Activated T-helper 1 cell treated with anti-CD3 and anti-CD28 coated beads, Interleukin-2, amount 50 U/mL, for 16 hours (primary cell): ENCODE data around the gene FKBP7.
A peak's percentile ranks its signal among the peaks of the same experiment; 100 is the strongest.
"Not testable (repeated sequence)": the region's sequence is repeated elsewhere in the genome, so short reads cannot be mapped to it uniquely, and the experiment has no call there.

Experiments used
- DNase-seq, 2 donors: peaks; one replicate each; pipeline ENCODE4 v3.0.0-alpha.2; 2020; ENCODE audit warnings: low read depth in 1 of 2, low spot score in 1 of 2

FKBP7 gene

DNA sequence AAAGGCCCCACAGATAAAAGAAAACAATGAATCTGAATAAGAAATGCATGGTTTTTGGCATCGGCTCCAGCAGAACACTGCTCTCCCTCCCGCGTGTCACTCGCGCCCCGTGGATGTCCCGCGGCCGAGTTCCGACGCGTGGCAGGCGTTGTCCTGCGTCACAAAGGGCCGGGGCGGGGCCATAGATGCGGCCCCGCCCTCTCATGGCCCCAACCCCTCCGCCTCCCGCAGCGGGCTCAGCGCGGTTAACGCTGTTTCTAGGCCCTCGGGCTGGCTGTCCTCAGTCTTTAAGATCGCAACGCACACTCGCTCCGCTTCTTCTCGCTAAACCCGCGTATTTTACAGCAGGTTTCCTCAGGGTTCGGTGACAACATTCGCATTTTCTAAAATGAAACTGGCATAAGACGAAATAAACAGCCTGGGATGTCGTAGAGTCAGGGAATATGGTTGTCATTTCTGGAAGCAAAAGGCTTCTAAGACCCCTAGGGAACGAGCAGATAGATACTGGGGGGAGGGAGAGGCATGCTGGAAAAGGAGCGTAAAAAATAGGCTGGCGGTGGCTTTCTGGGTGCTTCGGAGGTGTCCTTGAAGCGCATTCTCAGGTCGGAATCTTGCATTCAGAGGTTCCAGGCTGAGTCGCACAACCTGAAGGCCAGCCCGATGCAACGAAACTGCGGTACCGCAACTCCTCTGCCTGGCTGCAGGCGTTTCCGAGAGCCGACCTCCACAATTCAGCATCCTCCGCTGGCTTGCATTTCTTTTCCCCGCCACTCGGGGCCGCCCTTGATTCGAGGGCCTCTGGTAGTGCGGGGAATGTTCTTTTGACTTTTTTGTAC, at the start of gene FKBP7:
Gene FKBP7, minus strand, starts transcription at position 162 of the 836 bp plus-strand sequence. Its CDS starts 101 bp downstream, at position 61.
- peak; percentile 63 to 78 for DNase-seq

DNA sequence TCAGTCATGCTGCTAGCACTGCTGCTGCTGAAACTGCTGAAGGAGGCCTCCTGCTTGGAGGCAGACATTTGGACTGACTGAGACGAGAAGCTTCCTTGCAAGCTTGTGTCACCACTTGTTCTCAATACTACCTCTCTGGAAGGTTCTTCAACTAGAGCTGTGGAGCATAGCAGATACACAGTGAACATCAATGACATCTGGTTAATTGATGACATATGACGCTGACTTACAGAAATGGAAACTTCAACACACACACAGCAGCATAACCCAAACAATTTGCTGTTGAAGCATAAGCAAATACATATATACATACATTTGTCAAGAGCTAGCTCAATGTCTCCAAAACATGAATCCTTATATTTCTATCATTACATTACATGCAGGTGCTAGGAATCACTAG, 49.2 kb upstream of the FKBP7 start:
- no peak for DNase-seq

DNA sequence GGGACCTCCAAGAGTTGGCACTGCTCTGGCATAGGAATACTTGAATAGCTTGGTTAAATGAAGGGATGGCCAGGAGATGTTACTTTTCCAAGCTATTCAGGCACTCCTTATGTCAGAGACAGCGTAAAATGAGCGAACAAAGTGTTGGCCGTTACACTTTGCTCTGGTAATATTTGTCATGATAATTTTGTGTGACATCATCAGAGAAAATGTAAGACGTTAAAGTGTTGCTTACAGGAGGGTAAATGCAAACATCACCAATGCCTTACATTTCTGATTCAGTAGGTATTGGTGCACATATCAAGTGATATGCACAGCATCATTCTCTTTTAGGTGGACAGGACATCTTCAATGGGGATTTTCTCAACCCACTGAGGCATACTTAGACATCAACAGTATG, 47.9 kb upstream of the FKBP7 start:
- DNase-seq = no peak

DNA sequence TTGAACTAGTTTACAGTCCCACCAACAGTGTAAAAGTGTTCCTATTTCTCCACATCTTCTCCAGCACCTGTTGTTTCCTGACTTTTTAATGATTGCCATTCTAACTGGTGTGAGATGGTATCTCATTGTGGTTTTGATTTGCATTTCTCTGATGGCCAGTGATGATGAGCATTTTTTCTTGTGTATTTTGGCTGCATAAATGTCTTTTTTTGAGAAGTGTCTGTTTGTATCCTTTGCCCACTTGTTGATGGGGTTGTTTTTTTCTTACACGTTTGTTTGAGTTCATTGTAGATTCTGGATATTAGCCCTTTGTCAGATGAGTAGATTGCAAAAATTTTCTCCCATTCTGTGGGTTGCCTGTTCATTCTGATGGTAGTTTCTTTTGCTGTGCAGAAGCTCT, 47.1 kb upstream of the FKBP7 start:
- DNase-seq = not testable (repeated sequence)

- not testable (repeated sequence) for DNase-seq
Measured at GRCh38 chr2:178525010-178525409, 46.6 kb upstream of the FKBP7 start.

- no peak for DNase-seq
Measured at GRCh38 chr2:178523596-178524134, 45.3 kb upstream of the FKBP7 start.

DNA sequence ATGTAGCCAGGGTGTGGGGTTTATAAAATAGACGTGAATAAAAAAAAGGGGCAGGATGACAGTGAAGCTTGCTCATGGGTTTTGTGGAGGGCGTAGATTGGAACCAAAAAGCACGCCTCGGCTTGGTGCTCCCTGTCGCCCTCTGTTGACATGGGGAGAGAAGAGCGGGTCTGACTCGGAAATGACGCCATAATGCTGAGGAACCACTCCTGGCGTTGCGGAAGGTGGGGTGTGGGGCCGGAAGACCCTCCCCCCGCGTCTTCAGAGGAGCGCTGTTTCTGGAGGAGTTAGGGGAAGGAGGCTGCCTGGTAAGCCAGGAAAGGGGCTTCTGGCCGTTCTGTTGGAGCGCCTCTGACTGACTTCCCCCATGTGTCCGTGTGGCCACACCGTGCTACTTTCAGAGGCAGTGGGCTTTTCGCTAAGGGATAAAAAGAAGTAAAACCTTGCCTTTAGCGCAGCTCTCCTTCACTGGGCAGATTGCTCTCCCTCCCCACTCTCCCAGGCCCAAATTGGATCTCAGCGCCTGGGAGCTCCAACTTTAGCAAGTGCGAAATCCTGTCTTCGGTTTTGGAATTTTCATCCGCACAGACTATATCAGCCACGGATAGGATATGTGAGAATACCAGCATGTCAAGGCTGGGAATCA, 44.7 kb upstream of the FKBP7 start:
- DNase-seq = peak; percentile 48 to 74

DNA sequence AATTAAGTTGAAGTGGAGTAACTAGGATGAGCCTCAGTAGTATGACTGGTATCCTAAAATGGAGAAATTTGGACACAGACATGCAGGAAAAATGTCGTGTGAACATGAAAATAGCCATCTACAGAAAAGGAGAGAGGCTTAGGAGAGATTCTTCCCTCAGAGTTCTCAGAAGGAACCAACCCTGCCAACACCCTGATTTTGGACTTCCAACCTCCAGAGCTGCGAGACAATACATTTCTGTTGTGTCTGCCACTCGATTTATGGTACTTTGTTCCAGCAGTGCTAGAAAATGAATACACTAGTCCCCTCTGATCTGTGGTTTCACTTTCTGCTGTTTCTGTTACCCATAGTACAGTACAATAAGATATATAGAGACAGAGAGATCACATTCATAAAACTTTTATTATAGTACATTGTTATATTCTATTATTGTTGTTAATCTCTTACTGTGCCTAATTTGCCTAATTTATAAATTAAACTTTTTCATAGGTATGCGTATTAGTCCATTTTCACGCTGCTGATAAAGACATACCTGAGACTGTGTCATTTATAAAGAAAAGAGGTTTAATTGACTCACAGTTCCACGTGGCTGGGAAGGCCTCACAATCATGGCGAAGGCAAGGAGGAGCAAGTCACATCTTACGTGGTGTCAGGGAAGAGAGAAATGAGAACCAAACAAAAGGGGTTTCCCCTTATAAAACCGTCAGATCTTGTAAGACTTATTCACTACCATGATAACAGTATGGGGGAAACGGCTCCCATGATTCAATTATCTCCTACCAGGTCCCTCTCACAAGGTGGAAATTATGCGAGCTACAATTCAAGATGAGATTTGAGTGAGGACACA, 43.1 kb upstream of the FKBP7 start:
- no peak for DNase-seq

DNA sequence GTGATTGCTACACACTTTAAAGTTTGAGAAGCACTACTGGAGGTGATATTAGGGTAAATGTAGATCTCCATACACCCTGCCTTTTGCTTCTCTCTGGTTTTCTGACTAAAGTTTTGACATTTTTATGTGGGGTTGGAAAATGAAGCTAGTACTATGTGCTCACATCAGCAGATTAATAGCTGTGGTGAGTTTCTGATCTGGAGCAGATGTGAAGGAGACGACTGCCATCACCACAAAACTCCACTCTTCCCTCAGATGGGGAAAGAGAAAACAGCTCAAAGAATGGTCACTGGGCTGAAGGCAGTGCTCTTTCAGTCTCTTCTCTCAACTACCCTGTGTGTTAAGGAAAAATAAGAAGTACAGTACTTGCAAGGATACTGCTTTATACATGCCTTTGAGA, 39.1 kb upstream of the FKBP7 start:
- no peak for DNase-seq

DNA sequence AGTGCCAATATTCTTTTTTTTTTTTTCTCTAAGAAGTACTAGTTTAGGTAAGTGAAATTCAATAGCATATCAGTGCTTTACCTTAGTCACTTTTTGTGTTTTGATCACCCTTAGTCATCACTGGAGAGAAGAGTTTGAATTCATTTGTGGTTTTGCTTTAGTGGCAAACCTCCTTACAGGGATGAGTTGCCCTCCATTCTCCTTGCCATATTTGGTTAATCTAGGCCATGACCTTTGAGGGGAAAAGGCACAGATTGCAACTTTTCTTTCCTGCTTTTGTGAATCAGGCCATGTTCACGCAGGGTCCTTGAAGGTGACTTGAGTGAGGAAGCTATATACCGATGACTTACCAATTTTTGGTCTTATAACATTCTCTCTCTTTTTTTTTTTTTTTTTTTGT, 36.3 kb upstream of the FKBP7 start:
- DNase-seq = peak in 1 of 2 donors; percentile 5

DNA sequence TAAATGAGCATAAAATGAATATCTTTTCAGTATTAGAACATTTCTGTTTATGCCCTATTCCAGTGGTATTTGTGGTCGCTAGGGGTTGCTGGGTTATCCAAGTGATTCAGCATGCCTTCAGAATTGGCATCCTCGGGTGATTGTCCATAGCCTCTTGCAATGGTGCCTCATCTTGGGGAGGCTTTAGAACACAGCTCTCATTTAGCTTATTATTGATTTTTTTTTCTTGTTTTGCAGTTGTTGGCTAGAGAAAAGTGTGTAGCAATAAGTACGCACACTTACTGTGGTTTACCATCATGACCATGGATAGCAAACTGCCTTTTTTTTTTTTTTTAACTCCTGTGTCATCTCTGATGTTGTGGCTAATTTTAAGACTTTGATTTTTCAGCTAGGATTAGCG, 35.5 kb upstream of the FKBP7 start:
- DNase-seq = no peak

GRCh38 chr2:178512484-178512883, 34.1 kb upstream of the FKBP7 start:
- no peak for DNase-seq

GRCh38 chr2:178510384-178510783, 32.0 kb upstream of the FKBP7 start:
- DNase-seq = no peak

DNA sequence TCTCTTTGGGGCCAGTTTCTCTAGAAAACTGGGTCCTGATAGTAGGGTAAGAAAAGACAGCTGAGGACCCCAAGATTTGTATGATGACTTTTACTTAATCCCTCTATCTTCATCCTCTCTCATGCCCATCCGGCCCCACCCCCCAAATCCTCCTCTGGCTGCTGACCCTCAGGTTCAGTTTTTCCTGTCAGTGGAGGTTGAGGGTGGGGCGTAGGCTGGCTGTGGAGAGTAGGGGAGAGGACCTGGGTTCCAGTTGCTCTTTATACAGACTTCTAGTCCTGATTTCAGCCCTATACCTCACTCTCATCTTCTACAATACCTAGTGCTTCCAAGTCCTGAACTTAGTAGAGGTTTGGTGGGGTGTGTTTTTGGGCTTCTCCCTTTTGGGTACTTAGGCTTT, 30.2 kb upstream of the FKBP7 start:
- DNase-seq = no peak

DNA sequence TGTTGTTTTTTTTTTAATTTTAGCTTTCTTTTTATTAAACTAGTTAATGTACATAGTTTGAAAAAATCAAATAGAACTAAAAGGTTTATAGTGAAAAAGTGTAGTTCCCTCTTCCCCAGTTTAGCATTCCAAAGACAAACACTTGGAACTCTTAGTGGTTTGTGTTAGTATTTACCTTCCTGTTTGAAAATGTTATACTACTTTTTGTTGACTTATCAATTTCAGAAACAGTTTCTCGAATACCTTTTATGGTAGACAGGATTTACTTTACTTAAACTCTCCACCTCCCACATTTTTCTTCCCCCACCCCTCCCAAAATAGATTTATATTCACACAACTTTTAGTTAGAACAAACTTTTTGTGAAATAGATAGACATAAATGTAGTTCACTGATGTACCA, 28.5 kb upstream of the FKBP7 start:
- no peak for DNase-seq

- no peak for DNase-seq
Measured at GRCh38 chr2:178506524-178506923, 28.1 kb upstream of the FKBP7 start.

GRCh38 chr2:178506101-178506500, 27.7 kb upstream of the FKBP7 start:
- DNase-seq = no peak

GRCh38 chr2:178502751-178503150, 24.4 kb upstream of the FKBP7 start:
- no peak for DNase-seq

- no peak for DNase-seq
Measured at GRCh38 chr2:178499640-178500039, 21.2 kb upstream of the FKBP7 start.

DNA sequence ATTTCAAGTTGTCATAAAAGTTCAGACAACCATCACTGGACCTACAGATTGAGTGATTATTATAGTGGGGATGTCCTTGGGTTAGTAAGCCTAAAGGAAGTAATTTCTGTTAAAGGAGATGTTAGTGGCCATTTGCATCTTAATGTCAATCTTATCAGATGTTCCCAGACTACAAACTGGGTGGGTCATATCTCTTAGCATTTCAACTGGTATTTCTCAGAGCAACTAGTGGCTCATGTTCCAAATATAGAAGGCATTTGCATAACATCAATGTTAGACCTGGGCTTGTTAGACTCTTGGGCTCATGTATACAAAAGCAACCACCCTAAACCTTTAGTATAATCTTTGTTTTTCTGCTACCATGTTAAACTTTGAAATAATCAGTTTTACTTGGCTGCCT, 19.7 kb upstream of the FKBP7 start:
- no peak for DNase-seq

- DNase-seq = no peak
Measured at GRCh38 chr2:178496049-178496448, 17.6 kb upstream of the FKBP7 start.
